ENCODE measurements around the gene USP38.

DNA sequence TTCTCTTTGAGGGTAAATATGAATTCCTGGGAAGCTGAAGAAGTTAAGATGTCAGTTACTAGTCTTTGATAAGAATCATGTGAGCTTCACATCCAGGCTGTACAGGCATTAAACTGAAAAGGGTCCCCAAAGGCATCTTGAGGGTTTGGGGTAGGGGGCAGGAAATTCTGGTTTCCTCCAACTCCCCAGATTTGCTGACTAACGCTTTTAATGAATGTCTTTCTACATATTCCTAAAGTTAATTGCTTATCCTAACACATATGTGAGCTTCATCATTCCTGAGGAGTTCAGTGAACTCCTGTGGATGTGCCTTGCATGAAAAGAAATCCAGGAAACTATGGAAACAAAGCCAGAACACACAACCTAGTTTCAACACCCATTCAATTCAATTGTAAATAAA lies 78.1 kb downstream of the USP38 start:
- TF ChIP-seq YY1 (IDR thresholded peaks at IDR 0.05; ENCODE audit: extremely low read depth, insufficient replicate concordance, low read depth, low read length) (no peak), TCF7L2 (IDR thresholded peaks at IDR 0.05; ENCODE audit: borderline replicate concordance, extremely low read depth, insufficient read depth, insufficient read length) (no peak), EZH2phosphoT487 (IDR thresholded peaks at IDR 0.05; ENCODE audit: borderline replicate concordance) (no peak), ZFX (IDR thresholded peaks at IDR 0.05) (no peak), SIN3A (IDR thresholded peaks at IDR 0.05; ENCODE audit: low read depth) (no peak), ELF1 (IDR thresholded peaks at IDR 0.05; ENCODE audit: borderline replicate concordance, low read depth) (no peak), POLR2A (IDR thresholded peaks at IDR 0.05; ENCODE audit: borderline replicate concordance, extremely low read depth, insufficient read depth, insufficient read length) (no peak), ZNF274 (IDR thresholded peaks at IDR 0.05; ENCODE audit: low read depth, low read length) (no peak), EZH2 (IDR thresholded peaks at IDR 0.05) (no peak), RAD21 (IDR thresholded peaks at IDR 0.05; ENCODE audit: low read depth) (no peak), FOSL1 (IDR thresholded peaks at IDR 0.05; ENCODE audit: low read depth) (no peak)
- TF ChIP-seq, protein P1, sequence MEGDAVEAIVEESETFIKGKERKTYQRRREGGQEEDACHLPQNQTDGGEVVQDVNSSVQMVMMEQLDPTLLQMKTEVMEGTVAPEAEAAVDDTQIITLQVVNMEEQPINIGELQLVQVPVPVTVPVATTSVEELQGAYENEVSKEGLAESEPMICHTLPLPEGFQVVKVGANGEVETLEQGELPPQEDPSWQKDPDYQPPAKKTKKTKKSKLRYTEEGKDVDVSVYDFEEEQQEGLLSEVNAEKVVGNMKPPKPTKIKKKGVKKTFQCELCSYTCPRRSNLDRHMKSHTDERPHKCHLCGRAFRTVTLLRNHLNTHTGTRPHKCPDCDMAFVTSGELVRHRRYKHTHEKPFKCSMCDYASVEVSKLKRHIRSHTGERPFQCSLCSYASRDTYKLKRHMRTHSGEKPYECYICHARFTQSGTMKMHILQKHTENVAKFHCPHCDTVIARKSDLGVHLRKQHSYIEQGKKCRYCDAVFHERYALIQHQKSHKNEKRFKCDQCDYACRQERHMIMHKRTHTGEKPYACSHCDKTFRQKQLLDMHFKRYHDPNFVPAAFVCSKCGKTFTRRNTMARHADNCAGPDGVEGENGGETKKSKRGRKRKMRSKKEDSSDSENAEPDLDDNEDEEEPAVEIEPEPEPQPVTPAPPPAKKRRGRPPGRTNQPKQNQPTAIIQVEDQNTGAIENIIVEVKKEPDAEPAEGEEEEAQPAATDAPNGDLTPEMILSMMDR (IDR thresholded peaks at IDR 0.05 in 2 of 3, conservative IDR thresholded peaks at IDR 0.05 in 1 of 3; ENCODE audit: borderline replicate concordance in 1 of 3, insufficient read depth in 1 of 3, low read depth in 2 of 3, low read length in 2 of 3) = no peak
